MCF 10A (cell line): Measurements from ENCODE around the gene FAS. TPM values are rescaled to one million over a fixed set of nuclear protein-coding genes. Genes with fewer than 3 reads are reported as not detected.

Source experiments
- BruUV-seq: library from RNA; stranded (reverse); fragments of 400-500 nt; replicated peaks from 2 replicates; lab custom pipeline; 2021; lab: Mats Ljungman, UMichigan
- CTCF ChIA-PET: fragments of 300-600 bp; sonication (Branson Sonifier 250); formaldehyde crosslinking; extraction: SDS; loops from one replicate; lab custom pipeline; 2021; ENCODE audit warnings: antibody characterized with exemption, inconsistent platforms; lab: Yijun Ruan, JAX
- POLR2A ChIA-PET: fragments of 300-600, 350-650 bp; sonication (Branson Sonifier 250); formaldehyde crosslinking; extraction: SDS; loops from one replicate; lab custom pipeline; 2020; ENCODE audit warnings: antibody characterized with exemption, inconsistent platforms; lab: Yijun Ruan, JAX
- DNase-seq: peaks from one replicate; pipeline ENCODE4 v3.0.0-alpha.2; 2018; ENCODE audit not compliant: unreplicated experiment
- H3K27ac Mint-ChIP-seq: one replicate; pipeline ENCODE4 v1.8.0; 2022; ENCODE audit warnings: mild to moderate bottlenecking, low read depth, mixed read lengths; ENCODE audit not compliant: unreplicated experiment
- H3K27me3 Mint-ChIP-seq: one replicate; pipeline ENCODE4 v1.8.0; 2022; ENCODE audit warnings: mixed read lengths; ENCODE audit not compliant: insufficient read depth, unreplicated experiment
- H3K36me3 Mint-ChIP-seq: one replicate; pipeline ENCODE4 v1.8.0; 2022; ENCODE audit warnings: mild to moderate bottlenecking, moderate library complexity, mixed read lengths; ENCODE audit not compliant: insufficient read depth, unreplicated experiment
- H3K4me1 Mint-ChIP-seq: one replicate; pipeline ENCODE4 v1.8.0; 2022; ENCODE audit warnings: mixed read lengths; ENCODE audit not compliant: insufficient read depth, unreplicated experiment
- H3K4me3 Mint-ChIP-seq: one replicate; pipeline ENCODE4 v1.8.0; 2022; ENCODE audit warnings: mild to moderate bottlenecking, moderate library complexity, mixed read lengths; ENCODE audit not compliant: unreplicated experiment
- H3K9me3 Mint-ChIP-seq: one replicate; pipeline ENCODE4 v1.8.0; 2022; ENCODE audit warnings: mixed read lengths; ENCODE audit not compliant: unreplicated experiment
- CTCF ChIP-seq: fragments of 200-600 bp; IDR thresholded peaks from one replicate; pipeline ENCODE4 v1.8.0; 2022; ENCODE audit warnings: antibody characterized with exemption, mild to moderate bottlenecking; ENCODE audit not compliant: unreplicated experiment
- intact Hi-C: fragments of 100-400 bp; cut with micrococcal nuclease; formaldehyde crosslinking; loops from 2 replicates; pipeline ENCODE4 v1.14.1; 2022
- total RNA-seq: library from RNA; stranded (reverse); gene quantifications from 2 replicates; pipeline ENCODE4 v1.2.3, GENCODE V29; 2022

The FAS gene
- total RNA-seq, 1 experiment from 2014 or later: 60.2 TPM

- intact Hi-C loops: no loop called here
- H3K27ac Mint-ChIP-seq: no peak overlapping the region
- H3K36me3 Mint-ChIP-seq: no peaks in the 10 kb centered on the region
- CTCF ChIA-PET: interaction anchor here (1.0 to 3.4 kb wide), 5 partner anchors 13 to 114 kb away, joined by 3 to 22 read pairs (median 4); no protein-coding TSS in a partner anchor
- H3K4me3 Mint-ChIP-seq: no peak overlapping the region
- POLR2A ChIA-PET: interaction anchor here (0.6 to 1.0 kb wide), 6 partner anchors 16 to 64 kb away, joined by 3 to 4 read pairs (median 3); no protein-coding TSS in a partner anchor
- DNase-seq: no peak
- H3K27me3 Mint-ChIP-seq: no peaks in the 10 kb centered on the region
- TF ChIP-seq CTCF: no peak
- H3K9me3 Mint-ChIP-seq: no peaks in the 10 kb centered on the region
- peaks cover 20% of the 10 kb centered on the region for H3K4me1 Mint-ChIP-seq
- no TSS peak for BruUV-seq
Observed at GRCh38 chr10:88949912-88950837, 40.4 kb upstream of the FAS start.

- ChIA-PET POLR2A (no interaction called here), CTCF (no interaction called here)
- no peak for DNase-seq
- no TSS peak for BruUV-seq
- peak within 1 kb of the TSS; percentile 79 for H3K27ac Mint-ChIP-seq
- intact Hi-C loops: no loop called here
- no peak for TF ChIP-seq CTCF
- no peaks in the 10 kb centered on the region for H3K9me3 Mint-ChIP-seq
- H3K4me3 Mint-ChIP-seq: peak within 1 kb of the TSS; percentile 4
- H3K4me1 Mint-ChIP-seq: peaks cover 20% of the 10 kb centered on the region
- H3K27me3 Mint-ChIP-seq: no peaks in the 10 kb centered on the region
- no peaks in the 10 kb centered on the region for H3K36me3 Mint-ChIP-seq
Observed at GRCh38 chr10:88952647-88953111, 37.9 kb upstream of the FAS start, which contains the start of gene ACTA2. TSS of gene ACTA2 (minus strand) at chr10:88952773. CDS start at chr10:88948930, 3,843 bp downstream.

GRCh38 chr10:88953662-88954061 lies 36.9 kb upstream of the FAS start:
- TF ChIP-seq CTCF: no peak
- H3K27me3 Mint-ChIP-seq: no peaks in the 10 kb centered on the region
- no TSS peak for BruUV-seq
- ChIA-PET POLR2A (interaction anchor here (1.0 to 1.8 kb wide), 2 partner anchors 12 to 21 kb away, joined by 4 to 10 read pairs; no protein-coding TSS in a partner anchor), CTCF (interaction anchor here (1.6 kb wide), 1 partner anchor 21 kb away, joined by 4 read pairs; no protein-coding TSS in a partner anchor)
- intact Hi-C loops: no loop called here
- no peak overlapping the region for H3K27ac Mint-ChIP-seq
- DNase-seq: no peak
- H3K4me1 Mint-ChIP-seq: peaks cover 20% of the 10 kb centered on the region
- H3K36me3 Mint-ChIP-seq: no peaks in the 10 kb centered on the region
- no peaks in the 10 kb centered on the region for H3K9me3 Mint-ChIP-seq
- no peak overlapping the region for H3K4me3 Mint-ChIP-seq
